Measurements from ENCODE around the gene OR2T1. TPM values are rescaled to one million over a fixed set of nuclear protein-coding genes. Genes with fewer than 3 reads are reported as not detected.
"Not testable (repeated sequence)": the region's sequence is repeated elsewhere in the genome, so short reads cannot be mapped to it uniquely, and the experiment has no call there.

The OR2T1 gene
- total RNA-seq, 2 experiments from 2014 or later = not detected

GRCh38 chr1:248421384-248421783 is 18.5 kb downstream of the OR2T1 start:
- Mint-ChIP-seq H3K36me3 (ENCODE audit: low read depth) (peaks cover 7% of the 10 kb centered on the region), H3K27ac (no peak overlapping the region), H3K4me1 (ENCODE audit: low read depth) (peaks cover 27% of the 10 kb centered on the region), H3K4me3 (no peak overlapping the region), H3K27me3 (no peaks in the 10 kb centered on the region), H3K9me3 (peaks cover 7% of the 10 kb centered on the region)
- Histone ChIP-seq H3K36me3 (ENCODE audit: insufficient read depth, low read length) (no peaks in the 10 kb centered on the region), H3K27me3 (ENCODE audit: control insufficient read depth in 1 of 2, insufficient read depth in 2 of 2, low read length in 2 of 2) (no peaks in the 10 kb centered on the region), H3K4me1 (ENCODE audit: insufficient read depth, low read length) (no peaks in the 10 kb centered on the region), H3K9me3 (ENCODE audit: control insufficient read depth in 1 of 2, insufficient read depth in 1 of 2, low read length in 2 of 2) (peaks cover 5 to 8% of the 10 kb centered on the region in 2 experiments), H3K4me3 (ENCODE audit: low read length) (no peak overlapping the region), H3K27ac (ENCODE audit: low read depth in 1 of 2, low read length in 2 of 2) (no peak overlapping the region)
- ATAC-seq (ENCODE audit: poor library complexity) (no peak), DNase-seq (no peak)
- intact Hi-C loops (cut with DNase I, micrococcal nuclease) = no loop called here
- ChIA-PET CTCF (no interaction called here), POLR2A (no interaction called here)
- TF ChIP-seq, protein P1, sequence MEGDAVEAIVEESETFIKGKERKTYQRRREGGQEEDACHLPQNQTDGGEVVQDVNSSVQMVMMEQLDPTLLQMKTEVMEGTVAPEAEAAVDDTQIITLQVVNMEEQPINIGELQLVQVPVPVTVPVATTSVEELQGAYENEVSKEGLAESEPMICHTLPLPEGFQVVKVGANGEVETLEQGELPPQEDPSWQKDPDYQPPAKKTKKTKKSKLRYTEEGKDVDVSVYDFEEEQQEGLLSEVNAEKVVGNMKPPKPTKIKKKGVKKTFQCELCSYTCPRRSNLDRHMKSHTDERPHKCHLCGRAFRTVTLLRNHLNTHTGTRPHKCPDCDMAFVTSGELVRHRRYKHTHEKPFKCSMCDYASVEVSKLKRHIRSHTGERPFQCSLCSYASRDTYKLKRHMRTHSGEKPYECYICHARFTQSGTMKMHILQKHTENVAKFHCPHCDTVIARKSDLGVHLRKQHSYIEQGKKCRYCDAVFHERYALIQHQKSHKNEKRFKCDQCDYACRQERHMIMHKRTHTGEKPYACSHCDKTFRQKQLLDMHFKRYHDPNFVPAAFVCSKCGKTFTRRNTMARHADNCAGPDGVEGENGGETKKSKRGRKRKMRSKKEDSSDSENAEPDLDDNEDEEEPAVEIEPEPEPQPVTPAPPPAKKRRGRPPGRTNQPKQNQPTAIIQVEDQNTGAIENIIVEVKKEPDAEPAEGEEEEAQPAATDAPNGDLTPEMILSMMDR (IDR thresholded peaks at IDR 0.05) = no peak

- H3K4me3 ChIP-seq (ENCODE audit: low read length); DNase-seq; H3K4me1 Mint-ChIP-seq (ENCODE audit: low read depth); H3K27me3 ChIP-seq (ENCODE audit: control insufficient read depth in 1 of 2, insufficient read depth in 2 of 2, low read length in 2 of 2); POLR2A ChIA-PET; H3K27me3 Mint-ChIP-seq; H3K4me1 ChIP-seq (ENCODE audit: insufficient read depth, low read length); H3K9me3 Mint-ChIP-seq; H3K27ac ChIP-seq (ENCODE audit: low read depth in 1 of 2, low read length in 2 of 2); H3K36me3 Mint-ChIP-seq (ENCODE audit: low read depth); intact Hi-C loops (cut with DNase I, micrococcal nuclease); CTCF ChIA-PET; H3K36me3 ChIP-seq (ENCODE audit: insufficient read depth, low read length); H3K9me3 ChIP-seq (ENCODE audit: control insufficient read depth in 1 of 2, insufficient read depth in 1 of 2, low read length in 2 of 2); ATAC-seq (ENCODE audit: poor library complexity); H3K27ac Mint-ChIP-seq; H3K4me3 Mint-ChIP-seq: not testable (repeated sequence)
These were observed 24.8 kb downstream of the OR2T1 start for GRCh38 chr1:248427526-248428191.

DNA sequence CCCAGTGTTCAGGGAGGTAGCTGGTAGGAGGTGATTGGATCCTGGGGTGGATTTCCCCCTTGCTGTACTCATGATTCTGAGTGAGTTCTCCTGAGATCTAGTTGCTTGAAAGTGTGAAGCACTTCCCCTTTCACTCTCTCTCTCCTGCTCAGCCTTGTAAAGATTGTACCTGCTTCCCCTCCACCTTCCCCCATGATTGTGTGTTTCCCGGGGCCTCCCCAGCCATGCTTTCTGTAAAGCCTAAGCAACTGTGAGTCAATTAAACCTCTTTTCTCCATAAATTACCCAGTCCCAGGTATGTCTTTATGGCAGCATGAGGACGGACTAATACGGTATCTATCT is 25.3 kb downstream of the OR2T1 start:
- H3K27ac Mint-ChIP-seq; H3K36me3 Mint-ChIP-seq (ENCODE audit: low read depth); POLR2A ChIA-PET; H3K4me3 Mint-ChIP-seq; H3K27me3 Mint-ChIP-seq; ATAC-seq (ENCODE audit: poor library complexity); intact Hi-C loops (cut with DNase I, micrococcal nuclease); H3K9me3 Mint-ChIP-seq; H3K36me3 ChIP-seq (ENCODE audit: insufficient read depth, low read length); H3K4me3 ChIP-seq (ENCODE audit: low read length); H3K27ac ChIP-seq (ENCODE audit: low read depth in 1 of 2, low read length in 2 of 2); DNase-seq; H3K4me1 Mint-ChIP-seq (ENCODE audit: low read depth); H3K9me3 ChIP-seq (ENCODE audit: control insufficient read depth in 1 of 2, insufficient read depth in 1 of 2, low read length in 2 of 2); CTCF ChIA-PET; H3K4me1 ChIP-seq (ENCODE audit: insufficient read depth, low read length); H3K27me3 ChIP-seq (ENCODE audit: control insufficient read depth in 1 of 2, insufficient read depth in 2 of 2, low read length in 2 of 2): not testable (repeated sequence)

DNA sequence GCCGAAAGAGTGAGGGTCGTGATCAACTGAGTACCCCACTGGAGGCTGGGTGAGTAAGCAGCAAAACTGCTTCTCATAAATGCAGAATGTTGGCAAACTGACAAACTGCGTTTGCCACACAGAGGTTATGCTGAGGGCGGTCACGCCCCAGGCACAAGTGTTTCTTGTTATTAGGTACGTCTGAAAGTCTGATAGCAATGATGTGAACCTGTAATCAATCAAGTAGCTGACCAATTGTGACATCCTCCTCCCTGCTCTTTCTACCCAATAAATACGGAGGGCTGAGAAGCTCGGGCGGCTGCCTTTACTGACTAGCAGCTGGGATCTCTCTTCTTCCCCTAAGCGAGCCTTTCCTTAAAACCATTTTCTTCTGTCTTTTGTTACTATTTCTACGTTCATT is 28.8 kb downstream of the OR2T1 start:
- DNase-seq; intact Hi-C loops (cut with DNase I, micrococcal nuclease); POLR2A ChIA-PET: not testable (repeated sequence)

DNA sequence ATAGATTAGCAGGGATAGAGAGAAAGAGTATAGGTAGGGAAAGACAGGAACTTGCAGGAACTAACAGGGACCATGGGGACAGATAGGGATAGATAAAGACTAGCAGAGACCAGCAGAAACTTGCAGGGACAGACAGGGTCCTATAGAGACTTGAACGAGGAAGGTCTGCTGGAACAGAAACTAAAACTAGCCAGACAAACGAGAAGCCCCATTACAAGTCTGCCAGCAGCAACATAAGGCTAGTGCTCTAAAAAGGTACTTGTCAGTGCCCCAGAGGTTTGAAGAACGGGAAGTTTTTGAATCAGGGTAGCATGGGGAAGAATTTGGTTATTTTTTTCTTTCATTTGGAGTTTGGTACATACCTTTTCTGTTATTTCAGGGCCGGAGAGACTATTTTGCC is 29.4 kb downstream of the OR2T1 start:
- POLR2A ChIA-PET; H3K27me3 Mint-ChIP-seq; H3K4me1 Mint-ChIP-seq (ENCODE audit: low read depth); H3K9me3 ChIP-seq (ENCODE audit: control insufficient read depth in 1 of 2, insufficient read depth in 1 of 2, low read length in 2 of 2); H3K27ac ChIP-seq (ENCODE audit: low read depth in 1 of 2, low read length in 2 of 2); H3K27ac Mint-ChIP-seq; intact Hi-C loops (cut with DNase I, micrococcal nuclease); H3K36me3 Mint-ChIP-seq (ENCODE audit: low read depth); H3K4me3 Mint-ChIP-seq; H3K36me3 ChIP-seq (ENCODE audit: insufficient read depth, low read length); H3K4me3 ChIP-seq (ENCODE audit: low read length); H3K4me1 ChIP-seq (ENCODE audit: insufficient read depth, low read length); DNase-seq; H3K27me3 ChIP-seq (ENCODE audit: control insufficient read depth in 1 of 2, insufficient read depth in 2 of 2, low read length in 2 of 2); CTCF ChIA-PET; ATAC-seq (ENCODE audit: poor library complexity); H3K9me3 Mint-ChIP-seq: not testable (repeated sequence)

More for the DNA sequence above, 28.8 kb downstream of the OR2T1 start:
- ATAC-seq (ENCODE audit: poor library complexity); H3K27ac Mint-ChIP-seq; H3K4me1 ChIP-seq (ENCODE audit: insufficient read depth, low read length); H3K27me3 ChIP-seq (ENCODE audit: control insufficient read depth in 1 of 2, insufficient read depth in 2 of 2, low read length in 2 of 2); H3K27me3 Mint-ChIP-seq; H3K36me3 ChIP-seq (ENCODE audit: insufficient read depth, low read length); H3K9me3 Mint-ChIP-seq; CTCF ChIA-PET; H3K27ac ChIP-seq (ENCODE audit: low read depth in 1 of 2, low read length in 2 of 2); H3K36me3 Mint-ChIP-seq (ENCODE audit: low read depth); H3K9me3 ChIP-seq (ENCODE audit: control insufficient read depth in 1 of 2, insufficient read depth in 1 of 2, low read length in 2 of 2); H3K4me3 Mint-ChIP-seq; H3K4me1 Mint-ChIP-seq (ENCODE audit: low read depth); H3K4me3 ChIP-seq (ENCODE audit: low read length): not testable (repeated sequence)

- intact Hi-C loops (cut with DNase I, micrococcal nuclease); H3K9me3 ChIP-seq (ENCODE audit: control insufficient read depth in 1 of 2, insufficient read depth in 1 of 2, low read length in 2 of 2); H3K36me3 ChIP-seq (ENCODE audit: insufficient read depth, low read length); H3K27ac ChIP-seq (ENCODE audit: low read depth in 1 of 2, low read length in 2 of 2); H3K27ac Mint-ChIP-seq; H3K9me3 Mint-ChIP-seq; H3K36me3 Mint-ChIP-seq (ENCODE audit: low read depth); POLR2A ChIA-PET; H3K4me3 ChIP-seq (ENCODE audit: low read length); H3K27me3 ChIP-seq (ENCODE audit: control insufficient read depth in 1 of 2, insufficient read depth in 2 of 2, low read length in 2 of 2); DNase-seq; H3K27me3 Mint-ChIP-seq; H3K4me1 ChIP-seq (ENCODE audit: insufficient read depth, low read length); H3K4me1 Mint-ChIP-seq (ENCODE audit: low read depth); H3K4me3 Mint-ChIP-seq; ATAC-seq (ENCODE audit: poor library complexity); CTCF ChIA-PET: not testable (repeated sequence)
These were observed 31.1 kb downstream of the OR2T1 start for GRCh38 chr1:248433811-248434415.

All from CD4-positive, alpha-beta T cell (primary cell).